ENCODE measurements around the gene TMEM132C. TPM values are rescaled to one million over a fixed set of nuclear protein-coding genes. Genes with fewer than 3 reads are reported as not detected.
"Not testable (repeated sequence)": the region's sequence is repeated elsewhere in the genome, so short reads cannot be mapped to it uniquely, and the experiment has no call there.

TMEM132C gene
- total RNA-seq, 1 experiment from 2014 or later = not detected

DNA sequence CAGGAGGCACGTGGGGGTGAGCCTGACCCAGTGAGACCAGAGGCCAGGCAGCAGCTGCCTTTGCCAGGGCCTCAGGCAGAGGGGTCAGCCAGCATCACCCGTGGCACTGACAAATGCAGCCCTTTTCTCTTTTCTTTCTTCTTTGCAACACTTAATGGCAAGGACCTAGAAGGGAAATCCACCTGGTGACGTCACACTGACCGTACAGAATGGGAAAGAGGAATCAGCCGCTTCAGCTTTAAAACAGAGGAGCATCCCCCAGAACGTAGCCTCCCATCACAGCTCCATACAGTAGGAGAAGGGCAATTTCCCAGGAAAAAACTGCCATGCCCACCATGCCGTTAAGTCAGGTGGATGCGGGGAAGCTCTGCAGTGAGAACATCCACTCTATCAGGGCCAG, 328.6 kb downstream of the TMEM132C start:
- intact Hi-C loops (cut with micrococcal nuclease; ENCODE audit: unreplicated experiment) = no loop called here
- Mint-ChIP-seq H3K36me3 (ENCODE audit: insufficient read depth, unreplicated experiment) (no peaks in the 10 kb centered on the region), H3K27ac (ENCODE audit: unreplicated experiment) (no peak overlapping the region), H3K4me3 (ENCODE audit: low read depth, unreplicated experiment) (no peak overlapping the region), H3K27me3 (ENCODE audit: unreplicated experiment) (no peaks in the 10 kb centered on the region), H3K4me1 (ENCODE audit: low read depth, unreplicated experiment) (no peaks in the 10 kb centered on the region), H3K9me3 (ENCODE audit: low read depth, unreplicated experiment) (peaks cover 12% of the 10 kb centered on the region)
- no peak for TF ChIP-seq CTCF (IDR thresholded peaks at IDR 0.05; ENCODE audit: unreplicated experiment)
- CTCF ChIA-PET = no interaction called here
- BruUV-seq (replicated peaks) = no TSS peak
- no peak for DNase-seq

GRCh38 chr12:128600886-128601285, 333.9 kb downstream of the TMEM132C start:
- H3K4me1 Mint-ChIP-seq (ENCODE audit: low read depth, unreplicated experiment) = no peaks in the 10 kb centered on the region
- TF ChIP-seq CTCF (IDR thresholded peaks at IDR 0.05; ENCODE audit: unreplicated experiment) = no peak
- CTCF ChIA-PET = no interaction called here
- peaks cover 7% of the 10 kb centered on the region for H3K9me3 Mint-ChIP-seq (ENCODE audit: low read depth, unreplicated experiment)
- DNase-seq = no peak
- no peaks in the 10 kb centered on the region for H3K36me3 Mint-ChIP-seq (ENCODE audit: insufficient read depth, unreplicated experiment)
- no TSS peak for BruUV-seq (replicated peaks)
- no peak overlapping the region for H3K4me3 Mint-ChIP-seq (ENCODE audit: low read depth, unreplicated experiment)
- H3K27ac Mint-ChIP-seq (ENCODE audit: unreplicated experiment) = no peak overlapping the region
- intact Hi-C loops (cut with micrococcal nuclease; ENCODE audit: unreplicated experiment) = no loop called here
- H3K27me3 Mint-ChIP-seq (ENCODE audit: unreplicated experiment) = no peaks in the 10 kb centered on the region

- Mint-ChIP-seq H3K4me1 (ENCODE audit: low read depth, unreplicated experiment) (no peaks in the 10 kb centered on the region), H3K9me3 (ENCODE audit: low read depth, unreplicated experiment) (peaks cover 6% of the 10 kb centered on the region), H3K4me3 (ENCODE audit: low read depth, unreplicated experiment) (no peak overlapping the region), H3K27ac (ENCODE audit: unreplicated experiment) (no peak overlapping the region), H3K27me3 (ENCODE audit: unreplicated experiment) (no peaks in the 10 kb centered on the region), H3K36me3 (ENCODE audit: insufficient read depth, unreplicated experiment) (no peaks in the 10 kb centered on the region)
- no TSS peak for BruUV-seq (replicated peaks)
- intact Hi-C loops (cut with micrococcal nuclease; ENCODE audit: unreplicated experiment) = no loop called here
- CTCF ChIA-PET = no interaction called here
- no peak for DNase-seq
- no peak for TF ChIP-seq CTCF (IDR thresholded peaks at IDR 0.05; ENCODE audit: unreplicated experiment)
Measured at GRCh38 chr12:128603573-128604115, 336.7 kb downstream of the TMEM132C start.

DNA sequence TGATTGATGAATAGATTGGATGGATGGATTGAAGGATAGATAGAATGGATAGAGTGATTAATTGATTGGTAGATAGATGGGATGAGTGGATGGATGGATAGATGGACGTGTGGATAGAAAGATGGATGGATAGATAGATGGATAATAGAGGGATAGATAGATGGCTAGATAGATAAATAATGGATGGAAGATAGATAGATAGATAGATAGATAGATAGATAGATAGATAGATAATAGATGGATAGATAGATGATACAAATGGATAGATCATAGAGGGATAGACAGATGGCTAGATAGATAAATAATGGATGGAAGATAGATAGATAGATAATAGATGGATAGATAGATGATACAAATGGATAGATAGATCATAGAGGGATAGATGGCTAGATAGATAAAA, 337.2 kb downstream of the TMEM132C start:
- CTCF ChIA-PET; BruUV-seq (replicated peaks); H3K36me3 Mint-ChIP-seq (ENCODE audit: insufficient read depth, unreplicated experiment); H3K9me3 Mint-ChIP-seq (ENCODE audit: low read depth, unreplicated experiment); H3K4me3 Mint-ChIP-seq (ENCODE audit: low read depth, unreplicated experiment); H3K27me3 Mint-ChIP-seq (ENCODE audit: unreplicated experiment); H3K27ac Mint-ChIP-seq (ENCODE audit: unreplicated experiment); H3K4me1 Mint-ChIP-seq (ENCODE audit: low read depth, unreplicated experiment); DNase-seq; intact Hi-C loops (cut with micrococcal nuclease; ENCODE audit: unreplicated experiment): not testable (repeated sequence)

- intact Hi-C loops (cut with micrococcal nuclease; ENCODE audit: unreplicated experiment) = no loop called here
- H3K27me3 Mint-ChIP-seq (ENCODE audit: unreplicated experiment) = no peaks in the 10 kb centered on the region
- no peak for DNase-seq
- no peak overlapping the region for H3K27ac Mint-ChIP-seq (ENCODE audit: unreplicated experiment)
- BruUV-seq (replicated peaks) = no TSS peak
- peaks cover 6% of the 10 kb centered on the region for H3K9me3 Mint-ChIP-seq (ENCODE audit: low read depth, unreplicated experiment)
- H3K4me3 Mint-ChIP-seq (ENCODE audit: low read depth, unreplicated experiment) = no peak overlapping the region
- TF ChIP-seq CTCF (IDR thresholded peaks at IDR 0.05; ENCODE audit: unreplicated experiment) = no peak
- H3K36me3 Mint-ChIP-seq (ENCODE audit: insufficient read depth, unreplicated experiment) = no peaks in the 10 kb centered on the region
- CTCF ChIA-PET = no interaction called here
- no peaks in the 10 kb centered on the region for H3K4me1 Mint-ChIP-seq (ENCODE audit: low read depth, unreplicated experiment)
Measured at GRCh38 chr12:128606051-128606450, 339.1 kb downstream of the TMEM132C start.
